Brain pericyte (primary cell): Measurements from ENCODE around the gene CCDC177.

Experiments used
- DNase-seq: peaks from one replicate; pipeline ENCODE4 v3.0.0-alpha.2; 2012; ENCODE audit warnings: low read depth, low spot score

The CCDC177 gene

GRCh38 chr14:69574263-69574953 is at the start of gene CCDC177:
TSS of gene CCDC177 (minus strand) at chr14:69574871. CDS start at chr14:69573622, 1,249 bp downstream.
- no peak for DNase-seq

DNA sequence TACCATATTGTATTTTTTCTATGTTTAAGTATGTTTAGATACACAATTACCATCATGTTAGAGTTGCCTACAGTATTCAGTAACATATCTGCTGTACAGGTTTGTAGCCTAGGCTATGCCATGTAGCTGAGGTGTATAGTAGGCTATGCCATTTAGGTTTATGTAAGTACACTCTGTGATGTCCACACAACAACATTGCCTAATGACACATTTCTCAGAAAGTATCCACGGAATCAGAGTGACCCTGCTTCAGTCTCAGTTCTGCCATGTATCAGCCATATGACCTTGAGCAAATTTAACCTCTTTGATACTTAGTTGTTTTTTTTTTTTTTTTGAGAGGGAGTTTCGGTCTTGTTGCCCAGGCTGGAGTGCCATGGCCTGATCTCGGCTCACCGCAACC is 49.5 kb upstream of the CCDC177 start:
- DNase-seq, result no peak

DNA sequence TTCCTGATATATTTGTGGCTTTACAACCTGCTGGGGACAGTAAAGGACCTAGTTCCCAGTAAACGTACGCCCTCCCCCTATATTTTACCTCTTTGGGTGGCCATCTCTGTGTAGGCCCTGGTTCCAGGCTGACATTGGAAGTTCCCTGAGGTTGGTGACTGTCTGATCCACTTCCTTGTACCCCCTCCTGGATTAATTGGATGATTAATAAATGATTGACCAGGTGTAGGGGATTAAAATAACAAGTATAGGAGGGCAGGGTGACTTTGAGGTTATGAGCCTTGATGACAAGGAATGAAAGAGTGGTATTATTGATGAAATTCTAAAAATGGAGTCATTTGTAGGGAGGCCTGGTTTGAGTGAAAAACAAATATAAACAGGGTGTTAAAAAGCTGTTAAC is 46.3 kb upstream of the CCDC177 start:
- DNase-seq, result no peak

GRCh38 chr14:69620211-69620611 is 45.5 kb upstream of the CCDC177 start:
- DNase-seq, result no peak

GRCh38 chr14:69619012-69619411 is 44.3 kb upstream of the CCDC177 start:
- DNase-seq, result no peak

DNA sequence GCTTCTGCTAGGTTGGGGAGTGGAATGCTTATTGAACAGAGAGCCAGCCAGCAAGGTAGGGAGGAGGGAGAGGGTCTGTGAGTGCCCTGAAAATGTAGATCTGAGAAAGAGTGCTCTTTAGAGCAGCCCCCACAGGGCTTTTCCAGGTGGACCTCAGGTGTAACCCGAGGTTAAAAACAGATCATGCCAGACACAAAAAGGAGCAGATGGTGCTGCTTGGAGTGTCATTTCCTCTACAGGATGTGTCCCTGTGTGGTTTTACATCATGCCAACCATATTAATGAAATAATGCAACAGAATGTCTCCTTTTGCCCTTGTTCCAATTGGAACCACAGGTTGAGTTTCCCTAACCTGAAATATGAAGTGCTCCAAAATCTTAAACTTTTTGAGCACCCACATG is 43.1 kb upstream of the CCDC177 start:
- DNase-seq, result no peak

- DNase-seq, result no peak
Observed at GRCh38 chr14:69616408-69616773, 41.7 kb upstream of the CCDC177 start.

DNA sequence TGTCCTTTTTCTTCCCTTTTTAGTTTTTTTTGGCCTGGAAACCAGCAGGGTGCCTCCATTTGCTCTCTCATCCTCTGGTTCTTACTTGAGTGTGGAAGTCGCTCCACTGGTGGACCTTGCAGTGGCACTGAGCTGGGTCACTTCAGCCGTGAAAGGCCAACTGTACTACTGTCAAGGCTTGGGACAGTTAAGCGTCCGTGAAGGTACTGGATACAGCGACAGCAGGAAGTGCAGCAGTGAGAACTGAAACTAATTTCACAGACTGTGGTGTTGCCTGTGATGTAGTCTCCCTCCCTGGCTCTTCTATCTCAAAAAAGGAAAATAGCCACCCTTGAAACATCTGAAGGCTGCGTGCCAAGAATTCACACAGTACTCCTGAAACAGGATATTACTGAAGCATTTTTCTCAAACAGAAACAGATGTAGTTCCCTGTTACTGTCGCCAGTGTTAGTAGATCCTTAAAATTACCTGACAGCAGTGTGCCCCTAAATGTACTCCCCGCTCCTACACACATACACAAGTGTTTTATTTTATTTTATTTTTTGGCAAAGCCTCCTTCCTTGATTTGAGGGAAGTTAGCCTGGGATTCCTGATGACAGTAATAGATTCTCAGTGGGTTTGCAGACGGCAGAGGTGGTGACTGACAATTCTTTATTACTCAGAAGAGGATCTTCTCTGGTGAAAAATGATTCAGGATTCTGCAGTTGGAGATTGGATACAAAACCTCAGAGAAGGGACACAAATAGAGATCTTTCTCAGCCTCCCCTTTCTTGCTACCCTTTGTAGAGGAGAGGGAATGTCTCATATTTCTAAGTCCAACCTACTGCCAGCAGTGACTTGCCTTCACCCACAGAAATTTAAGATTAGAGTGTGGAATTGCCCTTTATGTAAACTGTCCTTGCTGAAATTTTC is 41.1 kb upstream of the CCDC177 start:
- DNase-seq, result no peak

GRCh38 chr14:69615121-69615495 is 40.4 kb upstream of the CCDC177 start:
- no peak for DNase-seq

- no peak for DNase-seq
Observed at GRCh38 chr14:69614592-69614991, 39.9 kb upstream of the CCDC177 start.

DNA sequence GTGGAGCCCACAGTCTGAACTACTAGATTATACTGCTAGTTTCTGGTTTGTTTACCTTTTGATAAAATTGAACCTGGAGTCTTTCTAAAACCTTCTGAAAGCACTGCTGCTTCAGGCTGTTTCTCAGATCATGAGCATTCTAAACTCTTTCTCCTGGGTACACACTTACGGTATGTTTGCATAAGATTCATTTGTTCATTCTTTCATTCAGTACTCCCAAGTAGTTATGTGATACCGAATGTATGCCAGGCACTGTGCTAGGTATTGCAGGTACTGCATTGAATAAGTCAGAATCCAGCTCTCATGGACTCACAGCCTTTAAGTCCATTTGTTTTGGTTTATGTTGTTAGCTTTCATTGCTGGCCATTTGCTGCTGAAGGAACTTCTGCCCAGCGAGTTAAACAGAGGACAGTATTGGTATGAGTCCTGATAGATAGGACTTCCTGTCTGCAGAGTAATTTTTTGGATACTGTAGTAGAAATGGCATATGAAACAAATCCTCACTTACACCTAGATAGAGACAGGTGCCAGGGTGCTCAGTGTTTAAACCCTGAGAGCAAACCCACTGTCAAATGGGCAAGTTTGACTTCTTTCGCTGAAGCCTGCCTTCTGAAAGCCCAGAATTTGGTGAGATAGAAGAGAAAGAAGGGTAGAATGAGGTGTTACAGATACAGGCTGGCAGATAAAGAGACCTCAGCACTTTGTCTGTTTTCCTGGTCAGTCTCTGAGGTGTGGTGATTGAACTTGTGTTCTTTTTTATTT is 38.8 kb upstream of the CCDC177 start:
- DNase-seq, result no peak

GRCh38 chr14:69612783-69613130 is 38.1 kb upstream of the CCDC177 start:
- no peak for DNase-seq

DNA sequence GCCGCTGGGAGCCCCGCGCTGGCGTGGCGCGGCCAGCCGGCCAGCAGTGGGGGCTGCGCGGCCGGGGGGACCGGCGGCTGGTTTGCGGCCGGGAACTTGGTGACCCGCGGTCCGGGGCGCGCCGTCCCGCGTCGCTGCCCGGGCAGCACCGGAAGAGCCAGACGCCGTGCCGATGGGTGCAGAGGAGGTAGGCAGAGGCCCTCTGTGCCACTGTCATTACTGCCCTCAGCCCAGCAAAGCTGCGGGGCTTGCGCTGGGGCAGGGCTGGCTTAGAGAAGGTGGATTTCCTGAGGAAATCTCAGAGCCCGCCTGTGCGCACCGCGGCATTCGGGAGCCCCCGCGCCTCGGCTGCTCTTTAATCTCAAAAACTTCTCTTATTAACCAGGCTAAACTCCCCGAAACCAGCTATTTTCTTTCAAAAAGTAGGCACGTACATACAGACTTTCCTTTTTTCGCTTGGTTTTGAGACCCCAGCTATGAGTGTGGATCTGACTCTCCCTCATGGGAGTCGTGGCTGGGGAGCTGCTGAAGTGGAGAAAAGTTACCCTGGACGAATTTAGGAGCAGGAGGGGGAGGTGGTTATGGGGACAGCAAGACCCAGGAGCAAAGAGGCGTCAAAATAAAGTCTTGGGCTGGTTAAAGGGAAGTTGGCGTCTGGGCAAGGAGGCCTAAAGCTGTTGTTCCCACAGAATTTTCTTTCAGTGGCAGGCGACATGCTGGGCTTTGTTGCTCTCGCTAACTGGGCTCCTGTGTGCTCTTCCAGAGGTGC is 37.5 kb upstream of the CCDC177 start:
- no peak for DNase-seq

GRCh38 chr14:69611172-69612013 is 36.7 kb upstream of the CCDC177 start, which contains the start of gene SUSD6:
TSS of gene SUSD6 (plus strand) at chr14:69611596. CDS start at chr14:69658593, 46,997 bp downstream.
- DNase-seq, result peak; percentile 38

DNA sequence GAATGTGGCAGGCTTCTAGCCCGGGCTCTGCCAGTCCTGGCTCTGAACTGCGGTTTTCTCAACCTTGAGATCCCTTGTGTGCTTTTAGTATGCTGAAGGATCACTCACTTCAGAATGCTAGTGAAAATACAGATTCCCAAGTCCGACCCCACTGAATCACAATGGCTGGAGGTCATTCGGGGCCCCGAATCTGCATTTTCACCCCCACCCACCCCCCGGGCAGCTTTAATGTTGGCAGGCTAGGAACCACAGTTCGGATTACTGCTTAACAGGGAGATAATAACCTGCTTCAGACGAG is 36.2 kb upstream of the CCDC177 start:
- DNase-seq, result no peak

GRCh38 chr14:69610020-69610873 is 35.6 kb upstream of the CCDC177 start:
- DNase-seq, result no peak

DNA sequence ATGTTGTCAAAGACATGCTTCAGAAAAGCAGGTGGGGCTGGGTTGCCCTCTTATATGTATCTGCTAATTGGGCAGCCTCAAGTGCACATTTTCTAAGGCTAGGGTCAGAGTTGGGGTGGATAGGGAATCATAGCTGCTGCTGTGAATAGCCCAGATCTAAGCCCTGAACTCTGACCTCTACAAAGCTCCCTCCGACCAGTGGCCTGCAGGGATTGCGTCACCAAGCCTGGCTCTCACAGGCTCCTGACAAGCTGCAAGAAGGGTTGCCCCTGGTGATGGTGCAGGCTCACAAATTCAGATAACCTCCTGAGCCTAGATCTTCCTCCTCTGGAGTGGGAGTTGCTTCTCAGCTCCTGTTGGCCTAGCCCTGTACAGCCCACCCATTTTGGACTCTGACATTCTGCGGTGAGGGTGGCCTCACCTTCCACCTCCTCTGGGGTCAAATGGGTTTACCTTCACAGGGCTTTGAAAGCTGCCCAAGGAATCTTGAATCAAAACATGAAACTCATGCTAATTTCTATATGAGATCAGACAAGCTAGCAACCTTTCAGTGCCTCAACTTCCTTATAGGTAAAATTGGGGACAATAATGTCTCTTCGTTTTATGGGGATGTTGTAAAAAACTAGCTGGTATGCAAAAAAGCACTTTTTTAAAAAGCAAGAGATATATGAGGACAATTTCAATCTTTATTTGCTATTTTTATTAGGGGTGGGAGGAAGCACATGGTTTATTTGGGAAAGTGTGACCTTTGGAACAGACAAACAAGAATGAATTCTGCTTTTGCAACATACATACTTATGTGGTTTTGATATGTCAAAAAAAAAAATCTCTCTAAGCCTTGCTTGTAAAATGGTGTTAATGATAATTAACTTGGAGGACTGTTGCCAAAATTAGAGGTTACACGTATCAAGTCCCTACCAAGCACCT is 31.9 kb upstream of the CCDC177 start:
- DNase-seq, result no peak

GRCh38 chr14:69605738-69606137 is 31.1 kb upstream of the CCDC177 start:
- DNase-seq, result no peak
